Neural cell (in vitro differentiated cells): Measurements from ENCODE around the gene C1QC. TPM values are rescaled to one million over a fixed set of nuclear protein-coding genes. Genes with fewer than 3 reads are reported as not detected.

Source experiments
- H2AFZ ChIP-seq: fragments of 200-600, 300-800 bp; sonication (generic), shearing (Covaris generic); 2 replicates; pipeline ENCODE4 v1.6.0; 2014; ENCODE audit warnings: low read depth, mild to moderate bottlenecking, antibody characterized with exemption, low read length, moderate library complexity
- H3F3A ChIP-seq: fragments of 200-600 bp; shearing (Covaris generic); 2 replicates; pipeline ENCODE4 v1.6.1; 2016; ENCODE audit warnings: mild to moderate bottlenecking, moderate library complexity, mixed read lengths, antibody characterized with exemption, low read length; ENCODE audit not compliant: insufficient read depth, poor library complexity, severe bottlenecking
- H3K27ac ChIP-seq: fragments of 200-600, 300-800 bp; sonication (generic), shearing (Covaris generic); 2 replicates; pipeline ENCODE4 v1.5.1; 2014; ENCODE audit warnings: mild to moderate bottlenecking, low read length, moderate library complexity
- H3K27me3 ChIP-seq: fragments of 300-800, 200-600 bp; sonication (generic), shearing (Covaris generic); 2 replicates; pipeline ENCODE4 v1.6.0; 2014; ENCODE audit warnings: mild to moderate bottlenecking, low read depth, low read length, moderate library complexity; ENCODE audit not compliant: insufficient read depth
- H3K36me3 ChIP-seq: fragments of 300-800, 200-600 bp; sonication (generic), shearing (Covaris generic); 2 replicates; pipeline ENCODE4 v1.5.1; 2014; ENCODE audit warnings: mild to moderate bottlenecking, antibody characterized with exemption, low read length, moderate library complexity; ENCODE audit not compliant: insufficient read depth
- H3K4me2 ChIP-seq: fragments of 300-800, 200-600 bp; sonication (generic), shearing (Covaris generic); 2 replicates; pipeline ENCODE4 v1.6.0; 2014; ENCODE audit warnings: mild to moderate bottlenecking, low read length
- H3K4me3 ChIP-seq: fragments of 300-800, 200-600 bp; sonication (generic), shearing (Covaris generic); 2 replicates; pipeline ENCODE4 v1.5.1; 2014; ENCODE audit warnings: mild to moderate bottlenecking, low read length, moderate library complexity
- H3K79me2 ChIP-seq: fragments of 200-600 bp; shearing (Covaris generic); replicated peaks from 2 replicates; pipeline ENCODE4 v1.6.0; 2014; ENCODE audit warnings: mild to moderate bottlenecking, low read length, moderate library complexity; ENCODE audit not compliant: insufficient read depth
- H3K9ac ChIP-seq: fragments of 300-800, 200-600 bp; sonication (generic), shearing (Covaris generic); 2 replicates; pipeline ENCODE4 v1.6.1; 2016; ENCODE audit warnings: mild to moderate bottlenecking, low read length, mixed read lengths
- H3K9me2 ChIP-seq: fragments of 200-600 bp; shearing (Covaris generic); 2 replicates; pipeline ENCODE4 v1.6.1; 2016; ENCODE audit warnings: mild to moderate bottlenecking, low read length, mixed read lengths; ENCODE audit not compliant: insufficient read depth
- H3K9me3 ChIP-seq: fragments of 200-600, 300-800 bp; sonication (generic), shearing (Covaris generic); 2 replicates; pipeline ENCODE4 v1.6.1; 2016; ENCODE audit warnings: mild to moderate bottlenecking, mixed run types, low read length, moderate library complexity, mixed read lengths
- H4K20me1 ChIP-seq: fragments of 200-600 bp; shearing (Covaris generic); 2 replicates; pipeline ENCODE4 v1.6.1; 2016; ENCODE audit warnings: mild to moderate bottlenecking, mixed run types; ENCODE audit not compliant: insufficient read depth
- CTCF ChIP-seq: fragments of 450-650 bp; IDR thresholded peaks from 2 replicates; pipeline ENCODE4 v1.5.1; 2014; ENCODE audit warnings: antibody characterized with exemption, mild to moderate bottlenecking, moderate library complexity; ENCODE audit not compliant: poor library complexity, severe bottlenecking
- EP300 ChIP-seq: fragments of 450-650 bp; conservative IDR thresholded peaks from 2 replicates; pipeline ENCODE4 v1.6.1; 2014; ENCODE audit warnings: antibody characterized with exemption, mild to moderate bottlenecking, moderate library complexity; ENCODE audit not compliant: poor library complexity, severe bottlenecking
- EZH2 ChIP-seq: fragments of 200-600, 300-800 bp; shearing (Covaris generic), sonication (generic); IDR thresholded peaks from 2 replicates; pipeline ENCODE4 v1.6.1; 2014; ENCODE audit warnings: antibody characterized with exemption, low read length, borderline replicate concordance, mild to moderate bottlenecking; ENCODE audit not compliant: insufficient read depth, poor library complexity, severe bottlenecking
- MXI1 ChIP-seq: fragments of 450-650 bp; conservative IDR thresholded peaks from 2 replicates; pipeline ENCODE4 v1.6.1; 2014; ENCODE audit warnings: antibody characterized with exemption, mild to moderate bottlenecking; ENCODE audit not compliant: poor library complexity, severe bottlenecking
- POLR2AphosphoS5 ChIP-seq: IDR thresholded peaks from 2 replicates; pipeline ENCODE4 v1.6.1; 2012
- RAD21 ChIP-seq: fragments of 450-650 bp; conservative IDR thresholded peaks from 2 replicates; pipeline ENCODE4 v1.6.1; 2014; ENCODE audit warnings: antibody characterized with exemption, mild to moderate bottlenecking, moderate library complexity
- REST ChIP-seq: IDR thresholded peaks from 2 replicates; pipeline ENCODE4 v1.6.1; 2012; ENCODE audit warnings: borderline replicate concordance
- SMC3 ChIP-seq: fragments of 450-650 bp; conservative IDR thresholded peaks from 2 replicates; pipeline ENCODE4 v1.6.1; 2014; ENCODE audit warnings: antibody characterized with exemption, mild to moderate bottlenecking, moderate library complexity; ENCODE audit not compliant: poor library complexity
- TAF1 ChIP-seq: IDR thresholded peaks from 2 replicates; pipeline ENCODE4 v1.6.1; 2012; ENCODE audit warnings: low read depth
- polyA plus RNA-seq: library from polyadenylated mRNA; depleted of rRNA; stranded (reverse); fragments of >200 nt; gene quantifications from 2 replicates; pipeline ENCODE4 v1.2.3, GENCODE V29; 2014

Gene C1QC
- polyA plus RNA-seq, 1 donor from 2014 or later = not detected

- TF ChIP-seq MXI1 (no peak), CTCF (peak; percentile 31), SMC3 (no peak)
- no peak overlapping the region for H3K9ac ChIP-seq
- H3K9me2 ChIP-seq = no peaks in the 10 kb centered on the region
- no peak overlapping the region for H3K27ac ChIP-seq
- no peaks in the 10 kb centered on the region for H4K20me1 ChIP-seq
- no peaks in the 10 kb centered on the region for H3K36me3 ChIP-seq
- H3K9me3 ChIP-seq = no peaks in the 10 kb centered on the region
- no peak overlapping the region for H3K4me3 ChIP-seq
- H2AFZ ChIP-seq = no peak overlapping the region
- H3K27me3 ChIP-seq = no peaks in the 10 kb centered on the region
- H3F3A ChIP-seq = no peaks in the 10 kb centered on the region
- no peak overlapping the region for H3K4me2 ChIP-seq
- H3K79me2 ChIP-seq = no peaks in the 10 kb centered on the region
Measured at GRCh38 chr1:22639286-22639685, 4.1 kb upstream of the C1QC start.

GRCh38 chr1:22641247-22641646 lies 2.2 kb upstream of the C1QC start:
- no peak for TF ChIP-seq EZH2
- no peak for TF ChIP-seq TAF1
- TF ChIP-seq POLR2AphosphoS5 = no peak
- no peak for TF ChIP-seq MXI1
- TF ChIP-seq RAD21 = no peak
- TF ChIP-seq EP300 = no peak
- no peak for TF ChIP-seq REST
- no peaks in the 10 kb centered on the region for H3K27me3 ChIP-seq
- H4K20me1 ChIP-seq = no peaks in the 10 kb centered on the region

More at GRCh38 chr1:22641247-22641646, 2.2 kb upstream of the C1QC start:
- no peaks in the 10 kb centered on the region for H3K9me2 ChIP-seq
- H3K36me3 ChIP-seq = no peaks in the 10 kb centered on the region
- H3K9ac ChIP-seq = no peak overlapping the region
- no peaks in the 10 kb centered on the region for H3F3A ChIP-seq
- no peak overlapping the region for H3K4me3 ChIP-seq
- H3K9me3 ChIP-seq = no peaks in the 10 kb centered on the region
- no peaks in the 10 kb centered on the region for H3K79me2 ChIP-seq
- H3K27ac ChIP-seq = no peak overlapping the region
- H3K4me2 ChIP-seq = no peak overlapping the region
- no peak overlapping the region for H2AFZ ChIP-seq
